Panc1 (cell line): Measurements from ENCODE around the gene DHCR24. TPM values are rescaled to one million over a fixed set of nuclear protein-coding genes. Genes with fewer than 3 reads are reported as not detected.

ENCODE experiments used
- ATAC-seq: fragments of 200-7000 bp; cut with Tn5 transposase; 2 replicates; pipeline ENCODE4 v1.9.1; 2020; ENCODE audit warnings: mild to moderate bottlenecking, moderate library complexity
- BruUV-seq: library from RNA; stranded (reverse); fragments of 400-500 nt; replicated peaks from 2 replicates; lab custom pipeline; 2021; lab: Mats Ljungman, UMichigan
- CTCF ChIA-PET: fragments of 300-600 bp; sonication (Branson Sonifier 250); formaldehyde crosslinking; loops from one replicate; lab custom pipeline; 2022; ENCODE audit warnings: antibody characterized with exemption; lab: Charles Lee
- POLR2A ChIA-PET: fragments of 300-600 bp; sonication (Branson Sonifier 250); formaldehyde crosslinking; loops from one replicate; lab custom pipeline; 2022; ENCODE audit warnings: antibody characterized with exemption; lab: Charles Lee
- DNase-seq: peaks from one replicate; pipeline ENCODE4 v3.0.0-alpha.2; 2010; ENCODE audit warnings: low read depth, low spot score
- H3K27ac ChIP-seq: 2 replicates; pipeline ENCODE4 v1.5.1; 2011; ENCODE audit warnings: mild to moderate bottlenecking, low read length, inconsistent platforms
- H3K27me3 ChIP-seq: fragments of 200-500 bp; sonication (Bioruptor generic); 2 replicates; pipeline ENCODE4 v1.6.0; 2014; ENCODE audit warnings: low read length, inconsistent platforms; ENCODE audit not compliant: control insufficient read depth, insufficient read depth
- H3K36me3 ChIP-seq: fragments of 200-500 bp; sonication (Bioruptor generic); 2 replicates; pipeline ENCODE4 v1.5.1; 2014; ENCODE audit warnings: inconsistent platforms, mild to moderate bottlenecking, low read length, moderate library complexity; ENCODE audit not compliant: control insufficient read depth, insufficient read depth
- H3K4me1 ChIP-seq: 2 replicates; pipeline ENCODE4 v1.5.1; 2011; ENCODE audit warnings: inconsistent platforms, mild to moderate bottlenecking, low read length, moderate library complexity; ENCODE audit not compliant: control insufficient read depth, insufficient read depth
- H3K4me3 ChIP-seq, 2 experiments: 2 replicates each; pipeline ENCODE4 v1.5.1; 2011 to 2012; ENCODE audit warnings: low read depth in 2 of 2, low read length in 2 of 2, mild to moderate bottlenecking in 2 of 2, inconsistent platforms in 1 of 2, moderate library complexity in 1 of 2
- H3K9me3 ChIP-seq: fragments of 200-500 bp; sonication (Bioruptor generic); 2 replicates; pipeline ENCODE4 v1.5.1; 2014; ENCODE audit warnings: low read depth, mild to moderate bottlenecking, inconsistent platforms, low read length, moderate library complexity; ENCODE audit not compliant: control insufficient read depth, insufficient read depth
- CTCF ChIP-seq: fragments of 450-650 bp; IDR thresholded peaks from 2 replicates; pipeline ENCODE4 v1.5.1; 2017; ENCODE audit warnings: mild to moderate bottlenecking
- POLR2AphosphoS5 ChIP-seq: IDR thresholded peaks from 2 replicates; pipeline ENCODE4 v1.6.1; 2012; ENCODE audit warnings: mild to moderate bottlenecking, low read depth, low read length, moderate library complexity
- REST ChIP-seq, 2 experiments: IDR thresholded peaks; 2 replicates each; pipeline ENCODE4 v1.6.1; 2011 to 2012; ENCODE audit warnings: low read depth in 2 of 2, control low read depth in 1 of 2, low read length in 1 of 2, mild to moderate bottlenecking in 1 of 2, moderate library complexity in 1 of 2; ENCODE audit not compliant: insufficient read depth in 1 of 2
- SIN3A ChIP-seq: IDR thresholded peaks from 2 replicates; pipeline ENCODE4 v1.6.1; 2012; ENCODE audit warnings: low read depth, mild to moderate bottlenecking, low read length, moderate library complexity, borderline replicate concordance; ENCODE audit not compliant: insufficient read depth
- TCF7L2 ChIP-seq: IDR thresholded peaks from 2 replicates; pipeline ENCODE4 v1.6.1; 2011; ENCODE audit warnings: mild to moderate bottlenecking, low read depth, low read length, inconsistent platforms
- in situ Hi-C: cut with HindIII; loops from 2 replicates; pipeline ENCODE4 v1.10.0; 2016; ENCODE audit warnings: low sequenced_read_pairs, low pct_unique_long_range_greater_than_20kb
- intact Hi-C: fragments of 100-400 bp; cut with micrococcal nuclease; formaldehyde crosslinking; loops from one replicate; pipeline ENCODE4 v1.10.0; 2022; ENCODE audit not compliant: unreplicated experiment
- total RNA-seq: library from RNA; stranded (reverse); gene quantifications from one replicate; pipeline ENCODE4 v1.2.1, GENCODE V29; 2021; ENCODE audit not compliant: unreplicated experiment

Gene DHCR24
- total RNA-seq, 1 experiment from 2014 or later, result 313 TPM

- POLR2A ChIA-PET, result no interaction called here
- H3K27ac ChIP-seq, result no peak overlapping the region
- no peak overlapping the region for H3K4me3 ChIP-seq
- no peak for TF ChIP-seq SIN3A
- TF ChIP-seq REST (IDR thresholded peaks at IDR 0.05; ENCODE audit: insufficient read depth in 1 of 2, low read depth in 2 of 2, low read length in 1 of 2), result no peak
- no peak for TF ChIP-seq CTCF
- TF ChIP-seq TCF7L2, result no peak
- TF ChIP-seq POLR2AphosphoS5, result no peak
- CTCF ChIA-PET, result no interaction called here
- no peak for DNase-seq
- intact Hi-C loops (no loop called here), in situ Hi-C loops (no loop called here)
- no TSS peak for BruUV-seq
- H3K4me1 ChIP-seq, result no peaks in the 10 kb centered on the region
- no peak for ATAC-seq
- no peaks in the 10 kb centered on the region for H3K9me3 ChIP-seq
- H3K36me3 ChIP-seq, result peaks cover 19% of the 10 kb centered on the region
- H3K27me3 ChIP-seq, result no peaks in the 10 kb centered on the region
These were observed 17.7 kb downstream of the DHCR24 start for GRCh38 chr1:54869173-54869851.

- ATAC-seq (no peak), DNase-seq (no peak)
- in situ Hi-C loops, result no loop called here
- Histone ChIP-seq H3K36me3 (peaks cover 16% of the 10 kb centered on the region), H3K4me1 (no peaks in the 10 kb centered on the region), H3K4me3 (no peak overlapping the region), H3K9me3 (no peaks in the 10 kb centered on the region), H3K27me3 (no peaks in the 10 kb centered on the region), H3K27ac (no peak overlapping the region)
- intact Hi-C loops, result no loop called here
- CTCF ChIA-PET, result no interaction called here
- BruUV-seq, result no TSS peak
- TF ChIP-seq SIN3A, result no peak
- no peak for TF ChIP-seq REST (IDR thresholded peaks at IDR 0.05; ENCODE audit: insufficient read depth in 1 of 2, low read depth in 2 of 2, low read length in 1 of 2)
- TF ChIP-seq TCF7L2, result no peak
- TF ChIP-seq CTCF, result no peak
- TF ChIP-seq POLR2AphosphoS5, result no peak
- POLR2A ChIA-PET, result no interaction called here
These were observed 19.3 kb downstream of the DHCR24 start for GRCh38 chr1:54867717-54868057.
